Measurements from ENCODE around the gene CTTNBP2NL.
A peak's percentile ranks its signal among the peaks of the same experiment; 100 is the strongest.

The CTTNBP2NL gene

DNA sequence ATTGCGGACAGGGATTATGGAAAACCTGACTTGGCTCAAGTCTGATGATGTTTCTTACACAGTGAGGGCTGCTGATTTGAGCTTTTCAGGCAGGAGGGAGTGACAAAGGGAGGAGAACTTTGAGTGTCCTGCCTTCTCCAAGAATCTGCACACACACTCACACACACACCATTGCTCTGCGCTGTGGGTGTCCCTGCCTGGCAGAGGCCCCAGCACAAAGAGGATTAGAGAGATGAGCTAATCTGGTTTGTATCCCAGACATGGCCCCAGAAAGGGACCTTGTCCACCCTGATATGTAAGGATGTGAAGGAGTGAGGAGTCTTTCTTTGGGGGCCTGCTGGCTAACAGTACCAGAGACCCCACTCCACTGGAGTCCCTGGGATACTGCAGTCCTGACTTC is 106.8 kb downstream of the CTTNBP2NL start:
- no peak overlapping the region for H3K4me3 ChIP-seq (ENCODE audit: insufficient read depth, low read depth, low read length, poor library complexity, severe bottlenecking)
- no peak overlapping the region for H3K27ac ChIP-seq (ENCODE audit: insufficient read depth, low read length, poor library complexity, severe bottlenecking)
- no peak for DNase-seq
- no peaks in the 10 kb centered on the region for H3K36me3 ChIP-seq (ENCODE audit: control insufficient read depth, insufficient read depth, low read length)
- peaks cover 13% of the 10 kb centered on the region for H3K4me1 ChIP-seq (ENCODE audit: control insufficient read depth, insufficient read depth, low read length, poor library complexity, severe bottlenecking)
- no peaks in the 10 kb centered on the region for H3K9me3 ChIP-seq (ENCODE audit: control insufficient read depth, low read length)
- peaks cover 26% of the 10 kb centered on the region for H3K27me3 ChIP-seq (replicated peaks; ENCODE audit: control insufficient read depth, insufficient read depth, low read length, poor library complexity, severe bottlenecking)

DNA sequence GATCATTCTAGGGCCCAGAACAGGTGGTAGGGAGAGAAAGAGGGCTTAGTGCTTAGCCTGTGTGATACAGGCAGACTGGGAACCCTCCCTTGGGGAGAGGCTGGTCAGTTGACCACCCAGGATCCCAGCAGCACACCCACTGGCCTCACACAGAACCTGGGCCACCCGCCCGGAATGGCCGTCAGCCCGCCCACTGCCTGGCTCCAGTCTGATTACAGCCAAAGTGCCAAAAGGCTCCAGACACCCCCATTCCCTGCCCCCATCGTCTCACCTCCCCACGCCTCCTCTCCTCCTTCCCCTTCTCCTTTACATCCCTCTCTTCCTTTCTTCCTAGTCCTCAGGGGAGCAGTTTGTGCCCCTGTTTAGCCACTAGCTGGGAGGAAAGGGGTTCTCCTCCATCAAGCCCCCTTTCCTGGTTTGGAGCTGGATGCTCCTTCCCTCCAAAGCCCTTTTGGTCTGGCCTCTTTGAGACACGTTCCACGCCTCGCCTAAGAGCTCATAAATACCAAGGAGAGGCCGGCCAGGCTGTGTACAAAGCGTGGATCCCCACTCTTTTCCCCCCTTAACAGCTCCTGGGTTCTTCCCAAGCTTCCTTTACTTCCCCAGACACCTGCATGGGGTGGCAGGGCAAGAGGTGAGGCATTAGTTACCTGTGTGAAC is 108.1 kb downstream of the CTTNBP2NL start:
- Histone ChIP-seq H3K27ac (ENCODE audit: insufficient read depth, low read length, poor library complexity, severe bottlenecking) (no peak overlapping the region), H3K4me3 (ENCODE audit: insufficient read depth, low read depth, low read length, poor library complexity, severe bottlenecking) (no peak overlapping the region), H3K9me3 (ENCODE audit: control insufficient read depth, low read length) (no peaks in the 10 kb centered on the region), H3K4me1 (ENCODE audit: control insufficient read depth, insufficient read depth, low read length, poor library complexity, severe bottlenecking) (peaks cover 22% of the 10 kb centered on the region), H3K36me3 (ENCODE audit: control insufficient read depth, insufficient read depth, low read length) (no peaks in the 10 kb centered on the region), H3K27me3 (replicated peaks; ENCODE audit: control insufficient read depth, insufficient read depth, low read length, poor library complexity, severe bottlenecking) (peaks cover 26% of the 10 kb centered on the region)
- DNase-seq = no peak

DNA sequence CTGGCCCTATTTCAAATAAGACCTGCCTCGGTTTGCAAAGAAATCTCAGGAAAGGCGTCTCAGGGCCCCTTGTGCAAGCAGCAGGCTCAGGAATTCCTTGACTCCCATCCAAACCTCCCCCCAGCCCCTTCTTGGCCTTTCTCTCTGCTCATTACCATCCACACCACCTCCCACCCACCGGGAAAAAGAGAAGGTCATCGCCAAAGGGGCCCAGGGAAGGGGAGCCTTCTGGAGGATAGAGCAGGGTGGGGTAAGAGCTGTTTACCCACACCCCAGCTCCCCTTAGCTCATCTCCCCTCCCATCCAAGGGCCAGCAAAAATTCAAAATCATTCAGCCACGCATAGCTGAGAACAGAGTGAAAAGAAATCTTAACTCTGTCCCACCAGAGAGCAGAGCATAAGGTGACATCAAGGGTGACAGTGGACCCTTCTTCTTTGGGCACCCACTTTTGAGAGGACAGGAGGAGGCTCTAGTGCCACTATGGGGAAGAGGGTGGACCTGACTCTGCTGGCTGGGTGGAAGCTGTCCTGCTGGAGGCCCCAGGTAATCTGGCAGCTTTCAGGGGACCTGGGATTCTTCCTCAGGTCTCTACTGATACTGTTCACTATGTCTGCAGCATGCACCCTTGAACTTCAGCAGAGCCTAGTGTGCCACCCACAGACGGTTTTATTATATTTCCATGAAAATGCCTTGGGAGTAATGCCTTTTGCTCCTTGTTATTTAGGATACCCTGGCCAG is 108.8 kb downstream of the CTTNBP2NL start:
- Histone ChIP-seq H3K9me3 (ENCODE audit: control insufficient read depth, low read length) (no peaks in the 10 kb centered on the region), H3K27ac (ENCODE audit: insufficient read depth, low read length, poor library complexity, severe bottlenecking) (no peak overlapping the region), H3K27me3 (replicated peaks; ENCODE audit: control insufficient read depth, insufficient read depth, low read length, poor library complexity, severe bottlenecking) (peaks cover 21% of the 10 kb centered on the region), H3K4me3 (ENCODE audit: insufficient read depth, low read depth, low read length, poor library complexity, severe bottlenecking) (no peak overlapping the region), H3K4me1 (ENCODE audit: control insufficient read depth, insufficient read depth, low read length, poor library complexity, severe bottlenecking) (peaks cover 22% of the 10 kb centered on the region), H3K36me3 (ENCODE audit: control insufficient read depth, insufficient read depth, low read length) (no peaks in the 10 kb centered on the region)
- no peak for DNase-seq

DNA sequence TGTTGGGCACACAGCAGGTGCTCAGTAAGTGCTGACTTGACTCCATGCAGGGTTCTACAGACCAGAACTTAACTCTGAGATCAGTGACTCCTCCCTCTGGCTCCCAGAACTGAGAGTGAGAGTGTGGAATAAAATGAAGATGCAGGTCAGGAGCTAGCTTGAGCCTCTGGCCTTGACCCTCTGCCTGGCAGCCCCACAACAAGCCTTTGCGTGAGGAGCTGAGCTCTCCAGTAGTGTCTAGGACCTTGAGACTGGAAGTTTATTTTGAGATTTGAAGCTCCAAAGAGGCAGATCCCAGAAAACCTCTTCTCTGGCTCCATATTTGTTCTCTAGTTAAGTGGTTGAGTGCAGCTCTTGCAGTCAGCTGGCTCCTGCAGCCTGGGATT is 109.4 kb downstream of the CTTNBP2NL start:
- Histone ChIP-seq H3K27ac (ENCODE audit: insufficient read depth, low read length, poor library complexity, severe bottlenecking) (no peak overlapping the region), H3K4me3 (ENCODE audit: insufficient read depth, low read depth, low read length, poor library complexity, severe bottlenecking) (no peak overlapping the region), H3K27me3 (replicated peaks; ENCODE audit: control insufficient read depth, insufficient read depth, low read length, poor library complexity, severe bottlenecking) (peaks cover 18% of the 10 kb centered on the region), H3K4me1 (ENCODE audit: control insufficient read depth, insufficient read depth, low read length, poor library complexity, severe bottlenecking) (peaks cover 22% of the 10 kb centered on the region), H3K9me3 (ENCODE audit: control insufficient read depth, low read length) (no peaks in the 10 kb centered on the region), H3K36me3 (ENCODE audit: control insufficient read depth, insufficient read depth, low read length) (no peaks in the 10 kb centered on the region)
- DNase-seq = no peak

GRCh38 chr1:112505878-112506277 is 109.9 kb downstream of the CTTNBP2NL start:
- Histone ChIP-seq H3K9me3 (ENCODE audit: control insufficient read depth, low read length) (no peaks in the 10 kb centered on the region), H3K4me1 (ENCODE audit: control insufficient read depth, insufficient read depth, low read length, poor library complexity, severe bottlenecking) (peaks cover 22% of the 10 kb centered on the region), H3K4me3 (ENCODE audit: insufficient read depth, low read depth, low read length, poor library complexity, severe bottlenecking) (no peak overlapping the region), H3K36me3 (ENCODE audit: control insufficient read depth, insufficient read depth, low read length) (no peaks in the 10 kb centered on the region), H3K27ac (ENCODE audit: insufficient read depth, low read length, poor library complexity, severe bottlenecking) (no peak overlapping the region), H3K27me3 (replicated peaks; ENCODE audit: control insufficient read depth, insufficient read depth, low read length, poor library complexity, severe bottlenecking) (peaks cover 18% of the 10 kb centered on the region)
- no peak for DNase-seq

DNA sequence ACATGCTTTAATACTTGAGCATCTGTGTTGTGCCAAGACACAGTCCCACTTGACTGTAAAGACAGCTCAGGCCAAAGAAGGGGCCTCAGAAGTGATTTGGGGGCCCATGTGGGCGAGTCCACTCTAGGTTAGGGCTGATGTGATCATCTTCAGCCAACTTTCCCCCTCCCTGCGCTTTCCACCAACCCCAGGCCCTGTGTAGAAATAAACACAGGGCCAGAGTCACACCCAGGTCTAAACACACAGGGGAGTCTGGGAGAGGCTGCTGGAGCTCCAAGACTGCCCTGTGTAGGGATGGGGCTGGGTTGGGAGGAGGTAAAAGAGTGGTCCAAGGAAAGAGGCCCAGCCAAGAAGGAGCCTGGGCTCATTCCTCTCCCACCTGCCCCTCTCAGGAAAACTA is 110.3 kb downstream of the CTTNBP2NL start:
- H3K36me3 ChIP-seq (ENCODE audit: control insufficient read depth, insufficient read depth, low read length) = no peaks in the 10 kb centered on the region

DNA sequence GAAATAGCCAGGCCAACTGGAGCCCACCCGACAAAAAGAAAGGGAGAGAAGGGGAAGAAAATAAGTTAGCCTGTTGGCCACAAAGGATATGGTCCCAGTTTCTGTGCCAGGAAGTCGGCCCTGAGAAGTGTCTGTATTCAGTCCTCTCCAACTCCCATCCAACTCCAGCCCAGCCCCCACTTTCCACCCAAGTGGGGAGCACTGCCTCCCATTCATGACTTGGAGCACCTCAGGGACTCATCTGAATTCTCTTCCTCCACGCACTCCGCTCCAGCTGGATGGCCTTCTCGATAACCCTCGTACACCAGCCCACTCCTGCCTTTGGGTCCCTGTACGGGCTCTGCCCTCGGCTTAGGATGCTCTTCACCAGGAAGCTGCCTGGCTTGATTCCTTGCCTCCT is 110.7 kb downstream of the CTTNBP2NL start:
- no peaks in the 10 kb centered on the region for H3K9me3 ChIP-seq (ENCODE audit: control insufficient read depth, low read length)
- no peaks in the 10 kb centered on the region for H3K36me3 ChIP-seq (ENCODE audit: control insufficient read depth, insufficient read depth, low read length)
- H3K27ac ChIP-seq (ENCODE audit: insufficient read depth, low read length, poor library complexity, severe bottlenecking) = no peak overlapping the region
- no peak overlapping the region for H3K4me3 ChIP-seq (ENCODE audit: insufficient read depth, low read depth, low read length, poor library complexity, severe bottlenecking)
- peaks cover 9% of the 10 kb centered on the region for H3K27me3 ChIP-seq (replicated peaks; ENCODE audit: control insufficient read depth, insufficient read depth, low read length, poor library complexity, severe bottlenecking)
- DNase-seq = no peak
- H3K4me1 ChIP-seq (ENCODE audit: control insufficient read depth, insufficient read depth, low read length, poor library complexity, severe bottlenecking) = peaks cover 18% of the 10 kb centered on the region

More for the DNA sequence above, 110.3 kb downstream of the CTTNBP2NL start:
- Histone ChIP-seq H3K4me3 (ENCODE audit: insufficient read depth, low read depth, low read length, poor library complexity, severe bottlenecking) (no peak overlapping the region), H3K4me1 (ENCODE audit: control insufficient read depth, insufficient read depth, low read length, poor library complexity, severe bottlenecking) (peaks cover 22% of the 10 kb centered on the region), H3K9me3 (ENCODE audit: control insufficient read depth, low read length) (no peaks in the 10 kb centered on the region), H3K27me3 (replicated peaks; ENCODE audit: control insufficient read depth, insufficient read depth, low read length, poor library complexity, severe bottlenecking) (peaks cover 14% of the 10 kb centered on the region), H3K27ac (ENCODE audit: insufficient read depth, low read length, poor library complexity, severe bottlenecking) (no peak overlapping the region)
- DNase-seq = no peak

- Histone ChIP-seq H3K27me3 (replicated peaks; ENCODE audit: control insufficient read depth, insufficient read depth, low read length, poor library complexity, severe bottlenecking) (peaks cover 3% of the 10 kb centered on the region), H3K36me3 (ENCODE audit: control insufficient read depth, insufficient read depth, low read length) (no peaks in the 10 kb centered on the region), H3K4me1 (ENCODE audit: control insufficient read depth, insufficient read depth, low read length, poor library complexity, severe bottlenecking) (peaks cover 12% of the 10 kb centered on the region), H3K4me3 (ENCODE audit: insufficient read depth, low read depth, low read length, poor library complexity, severe bottlenecking) (no peak overlapping the region), H3K27ac (ENCODE audit: insufficient read depth, low read length, poor library complexity, severe bottlenecking) (no peak overlapping the region), H3K9me3 (ENCODE audit: control insufficient read depth, low read length) (no peaks in the 10 kb centered on the region)
- DNase-seq = no peak
Measured at GRCh38 chr1:112507336-112507735, 111.3 kb downstream of the CTTNBP2NL start.

DNA sequence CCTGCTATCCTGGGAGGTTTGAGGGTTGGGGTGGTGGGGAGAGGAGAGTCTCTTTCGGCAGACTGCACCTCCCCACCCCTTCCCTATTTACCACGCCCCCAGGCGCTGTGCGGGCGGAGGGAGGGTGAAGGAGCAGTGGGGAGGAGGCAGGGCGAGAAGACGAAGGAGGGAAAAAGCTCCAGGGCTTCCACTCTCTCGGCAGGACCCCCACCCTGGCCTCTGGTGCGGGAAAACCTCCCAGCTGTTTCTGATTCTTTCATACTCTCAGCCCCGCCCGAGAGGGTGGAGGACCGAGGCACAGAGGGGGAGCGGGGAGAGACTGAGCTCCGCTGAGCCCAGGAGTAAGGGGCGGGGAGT is 111.9 kb downstream of the CTTNBP2NL start:
- H3K27me3 ChIP-seq (replicated peaks; ENCODE audit: control insufficient read depth, insufficient read depth, low read length, poor library complexity, severe bottlenecking) = no peaks in the 10 kb centered on the region
- no peaks in the 10 kb centered on the region for H3K36me3 ChIP-seq (ENCODE audit: control insufficient read depth, insufficient read depth, low read length)
- peak overlapping the region; percentile 59 for H3K4me3 ChIP-seq (ENCODE audit: insufficient read depth, low read depth, low read length, poor library complexity, severe bottlenecking)
- DNase-seq = no peak
- peaks cover 12% of the 10 kb centered on the region for H3K4me1 ChIP-seq (ENCODE audit: control insufficient read depth, insufficient read depth, low read length, poor library complexity, severe bottlenecking)
- H3K9me3 ChIP-seq (ENCODE audit: control insufficient read depth, low read length) = no peaks in the 10 kb centered on the region
- H3K27ac ChIP-seq (ENCODE audit: insufficient read depth, low read length, poor library complexity, severe bottlenecking) = no peak overlapping the region

GRCh38 chr1:112508278-112509004 is 112.4 kb downstream of the CTTNBP2NL start, which contains the start of gene WNT2B:
Gene WNT2B (plus strand): TSS chr1:112508965. CDS start chr1:112509263, 298 bp downstream.
- H3K9me3 ChIP-seq (ENCODE audit: control insufficient read depth, low read length) = no peaks in the 10 kb centered on the region
- H3K27ac ChIP-seq (ENCODE audit: insufficient read depth, low read length, poor library complexity, severe bottlenecking) = no peak within 1 kb of the TSS
- no peaks in the 10 kb centered on the region for H3K27me3 ChIP-seq (replicated peaks; ENCODE audit: control insufficient read depth, insufficient read depth, low read length, poor library complexity, severe bottlenecking)
- peak within 1 kb of the TSS; percentile 59 for H3K4me3 ChIP-seq (ENCODE audit: insufficient read depth, low read depth, low read length, poor library complexity, severe bottlenecking)
- H3K4me1 ChIP-seq (ENCODE audit: control insufficient read depth, insufficient read depth, low read length, poor library complexity, severe bottlenecking) = peaks cover 12% of the 10 kb centered on the region
- no peaks in the 10 kb centered on the region for H3K36me3 ChIP-seq (ENCODE audit: control insufficient read depth, insufficient read depth, low read length)
- peak; percentile 36 to 40 (median 37) for DNase-seq

Data from effector memory CD4-positive, alpha-beta T cell (primary cell).